K562 (cell line): ENCODE measurements around the gene PDE4A. TPM values are rescaled to one million over a fixed set of nuclear protein-coding genes. Genes with fewer than 3 reads are reported as not detected.
A peak's percentile ranks its signal among the peaks of the same experiment; 100 is the strongest.

Source experiments
- BRD4 ChIP-seq: fragments of 200-600 bp; sonication (generic); IDR thresholded peaks from 2 replicates; pipeline ENCODE4 v1.6.1; 2017; ENCODE audit warnings: inconsistent platforms
- ETS1 ChIP-seq: conservative IDR thresholded peaks from 2 replicates; pipeline ENCODE4 v1.6.1; 2011; ENCODE audit warnings: low read depth, mild to moderate bottlenecking, low read length; ENCODE audit not compliant: control insufficient read depth
- HMG20A ChIP-seq: fragments of 450-650 bp; formaldehyde crosslinking; conservative IDR thresholded peaks from 2 replicates; pipeline ENCODE4 v1.4.0; 2020; ENCODE audit warnings: mild to moderate bottlenecking, mixed read lengths
- IFI16 ChIP-seq: fragments of 250-450 bp; sonication (Bioruptor Pico); IDR thresholded peaks from 2 replicates; pipeline ENCODE4 v2.1.2; 2022; ENCODE audit warnings: mild to moderate bottlenecking, inconsistent platforms
- KLF10 ChIP-seq: fragments of 250-450 bp; sonication (Bioruptor Pico); IDR thresholded peaks from 2 replicates; pipeline ENCODE4 v1.6.1; 2021; ENCODE audit warnings: matching md5 sums
- KLF13 ChIP-seq: fragments of 450-650 bp; IDR thresholded peaks from 2 replicates; pipeline ENCODE4 v1.6.1; 2016; ENCODE audit warnings: missing genetic modification characterization, low read depth, mild to moderate bottlenecking, missing compliant biosample characterization, moderate library complexity, borderline replicate concordance
- MCM5 ChIP-seq: fragments of 450-650 bp; IDR thresholded peaks from 2 replicates; pipeline ENCODE4 v1.6.1; 2016; ENCODE audit warnings: low read depth
- POLR2AphosphoS5 ChIP-seq: IDR thresholded peaks from 2 replicates; pipeline ENCODE4 v1.6.1; 2011; ENCODE audit warnings: mild to moderate bottlenecking, low read depth, low read length, moderate library complexity; ENCODE audit not compliant: control insufficient read depth, insufficient read depth
- PTBP1 ChIP-seq: fragments of 200-400 bp; formaldehyde crosslinking; IDR thresholded peaks from 2 replicates; pipeline ENCODE4 v1.6.1; 2017; ENCODE audit warnings: low read depth, low read length
- PURB ChIP-seq: sonication (generic); formaldehyde crosslinking; IDR thresholded peaks from 2 replicates; pipeline ENCODE4 v1.9.0; 2021; ENCODE audit warnings: low read depth, mild to moderate bottlenecking, missing genetic modification reagents
- SIX5 ChIP-seq, 2 experiments: IDR thresholded peaks; 2 replicates each; pipeline ENCODE4 v1.6.1; 2011; ENCODE audit warnings: low read length in 2 of 2, borderline replicate concordance in 1 of 2, low read depth in 1 of 2, mild to moderate bottlenecking in 1 of 2, moderate library complexity in 1 of 2; ENCODE audit not compliant: insufficient read depth in 1 of 2
- SMAD1 ChIP-seq: fragments of 150-350 bp; IDR thresholded peaks from 2 replicates; pipeline ENCODE4 v1.6.1; 2014; ENCODE audit warnings: low read length, low read depth; ENCODE audit not compliant: partially characterized antibody
- TBP ChIP-seq: optimal IDR thresholded peaks from 2 replicates; pipeline ENCODE3; 2011; ENCODE audit warnings: low read depth, low read length, improper control_type of control experiment
- THAP7 ChIP-seq: fragments of 250-450 bp; sonication (Bioruptor Pico); IDR thresholded peaks from 2 replicates; pipeline ENCODE4 v1.5.0; 2021
- ZBTB1 ChIP-seq: sonication (generic); formaldehyde crosslinking; IDR thresholded peaks from 2 replicates; pipeline ENCODE4 v1.8.1; 2023; ENCODE audit warnings: missing genetic modification reagents, low read depth, mild to moderate bottlenecking, borderline replicate concordance
- ZC3H11A ChIP-seq: IDR thresholded peaks from 2 replicates; pipeline ENCODE4 v1.6.1; 2012; ENCODE audit warnings: low read depth, low read length, improper control_type of control experiment
- ZC3H4 ChIP-seq: sonication (generic); formaldehyde crosslinking; IDR thresholded peaks from 2 replicates; pipeline ENCODE4 v1.9.0; 2021; ENCODE audit warnings: missing genetic modification reagents, borderline replicate concordance
- ZNF121 ChIP-seq: sonication (generic); formaldehyde crosslinking; conservative IDR thresholded peaks from 2 replicates; pipeline ENCODE4 v1.8.0; 2022; ENCODE audit warnings: missing genetic modification reagents
- ZNF311 ChIP-seq: fragments of 250-450 bp; sonication (Bioruptor Pico); IDR thresholded peaks from 2 replicates; pipeline ENCODE4 v1.4.0; 2020; ENCODE audit warnings: mild to moderate bottlenecking, moderate library complexity
- polyA plus RNA-seq, 8 experiments: library from polyadenylated mRNA; depleted of rRNA in 4 of 8; stranded (reverse) in 5 of 8; unstranded in 3 of 8; fragments of >200 nt; fragmentation: Nextera tagmentation in 2 of 8; fragmentation: Illumina TruSeq in 1 of 8; extraction: Ambion mirVana in 2 of 8; extraction: Trizol in 1 of 8; gene quantifications; 2 replicates each; pipeline versions ENCODE4 v1.2.1 to v1.2.3, GENCODE V29; 2011 to 2014; ENCODE audit warnings: inconsistent platforms in 1 of 8, missing spikeins in 1 of 8
- total RNA-seq, 7 experiments: library from RNA; depleted of rRNA in 6 of 7; stranded (reverse); fragments of >200 nt in 6 of 7; fragmentation: Illumina TruSeq in 2 of 7; extraction: Trizol in 2 of 7; gene quantifications; 2 replicates each; pipeline versions ENCODE4 v1.2.1 to v1.2.3, GENCODE V29; 2011 to 2021; ENCODE audit warnings: low replicate concordance in 1 of 7
- TF ChIP-seq, protein P1 (sequence below): sonication (generic); formaldehyde crosslinking; IDR thresholded peaks from 2 replicates; pipeline ENCODE4 v1.8.1; 2023; ENCODE audit warnings: mild to moderate bottlenecking, missing genetic modification reagents, moderate library complexity
- TF ChIP-seq, protein P2 (sequence below), 2 experiments: fragments of 450-650 bp in 1 of 2; sonication (generic) in 1 of 2; formaldehyde crosslinking; conservative IDR thresholded peaks; 2 replicates each; pipeline versions ENCODE4 v1.4.0 to v1.8.1; 2020 to 2022; ENCODE audit warnings: mild to moderate bottlenecking in 1 of 2, missing genetic modification reagents in 1 of 2
- TF ChIP-seq, protein P3 (sequence below): fragments of 450-650 bp; formaldehyde crosslinking; IDR thresholded peaks from 2 replicates; pipeline ENCODE4 v1.4.0; 2022; ENCODE audit warnings: missing genetic modification characterization

Gene PDE4A
- total and polyA plus RNA-seq, 9 of the 15 experiments (the other 6 are each of a cell fraction or from before 2014, with no cell fraction given): 0.66 to 26.9 (median 4.6) TPM

GRCh38 chr19:10416380-10417257 is 3.7 kb upstream of the PDE4A start (continued):
- TF ChIP-seq, protein P1, sequence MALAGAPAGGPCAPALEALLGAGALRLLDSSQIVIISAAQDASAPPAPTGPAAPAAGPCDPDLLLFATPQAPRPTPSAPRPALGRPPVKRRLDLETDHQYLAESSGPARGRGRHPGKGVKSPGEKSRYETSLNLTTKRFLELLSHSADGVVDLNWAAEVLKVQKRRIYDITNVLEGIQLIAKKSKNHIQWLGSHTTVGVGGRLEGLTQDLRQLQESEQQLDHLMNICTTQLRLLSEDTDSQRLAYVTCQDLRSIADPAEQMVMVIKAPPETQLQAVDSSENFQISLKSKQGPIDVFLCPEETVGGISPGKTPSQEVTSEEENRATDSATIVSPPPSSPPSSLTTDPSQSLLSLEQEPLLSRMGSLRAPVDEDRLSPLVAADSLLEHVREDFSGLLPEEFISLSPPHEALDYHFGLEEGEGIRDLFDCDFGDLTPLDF (CRISPR knock-in tag): peak; percentile 65; the same call in 1 of the 2 replicates
- TF ChIP-seq, protein P2, sequence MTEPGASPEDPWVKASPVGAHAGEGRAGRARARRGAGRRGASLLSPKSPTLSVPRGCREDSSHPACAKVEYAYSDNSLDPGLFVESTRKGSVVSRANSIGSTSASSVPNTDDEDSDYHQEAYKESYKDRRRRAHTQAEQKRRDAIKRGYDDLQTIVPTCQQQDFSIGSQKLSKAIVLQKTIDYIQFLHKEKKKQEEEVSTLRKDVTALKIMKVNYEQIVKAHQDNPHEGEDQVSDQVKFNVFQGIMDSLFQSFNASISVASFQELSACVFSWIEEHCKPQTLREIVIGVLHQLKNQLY (CRISPR knock-in tag; conservative IDR thresholded peaks at IDR 0.05): no peak
- TF ChIP-seq ETS1 (peak; percentile 64; the same call in 1 of the 2 replicates), KLF10 (CRISPR knock-in tag) (0 out of 2 replicates have a peak, but pooled peaks have one; percentile 36), HMG20A (CRISPR knock-in tag) (no peak), TBP (peak; percentile 62), ZBTB1 (CRISPR knock-in tag) (peak; percentile 77; the same call in 1 of the 2 replicates), ZNF121 (CRISPR knock-in tag) (no peak), PTBP1 (no peak), ZNF311 (CRISPR knock-in tag) (peak; percentile 86; the same call in 1 of the 2 replicates), BRD4 (no peak), ZC3H11A (peak; percentile 98), PURB (CRISPR knock-in tag) (no peak), ZC3H4 (CRISPR knock-in tag) (no peak), POLR2AphosphoS5 (no peak), IFI16 (CRISPR knock-in tag) (no peak), SMAD1 (no peak), MCM5 (no peak), SIX5 (IDR thresholded peaks at IDR 0.05; ENCODE audit: borderline replicate concordance in 1 of 2, insufficient read depth in 1 of 2, low read depth in 1 of 2, low read length in 2 of 2) (no peak), KLF13 (tag) (peak; percentile 88; the same call in 1 of the 2 replicates), THAP7 (CRISPR knock-in tag) (no peak; the same call in 1 of the 2 replicates)
- TF ChIP-seq, protein P3, sequence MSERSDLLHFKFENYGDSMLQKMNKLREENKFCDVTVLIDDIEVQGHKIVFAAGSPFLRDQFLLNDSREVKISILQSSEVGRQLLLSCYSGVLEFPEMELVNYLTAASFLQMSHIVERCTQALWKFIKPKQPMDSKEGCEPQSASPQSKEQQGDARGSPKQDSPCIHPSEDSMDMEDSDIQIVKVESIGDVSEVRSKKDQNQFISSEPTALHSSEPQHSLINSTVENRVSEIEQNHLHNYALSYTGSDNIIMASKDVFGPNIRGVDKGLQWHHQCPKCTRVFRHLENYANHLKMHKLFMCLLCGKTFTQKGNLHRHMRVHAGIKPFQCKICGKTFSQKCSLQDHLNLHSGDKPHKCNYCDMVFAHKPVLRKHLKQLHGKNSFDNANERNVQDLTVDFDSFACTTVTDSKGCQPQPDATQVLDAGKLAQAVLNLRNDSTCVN (CRISPR knock-in tag): no peak
